ENCODE results near the gene RNF121.
"Not testable (repeated sequence)": the region's sequence is repeated elsewhere in the genome, so short reads cannot be mapped to it uniquely, and the experiment has no call there.

RNF121 gene

DNA sequence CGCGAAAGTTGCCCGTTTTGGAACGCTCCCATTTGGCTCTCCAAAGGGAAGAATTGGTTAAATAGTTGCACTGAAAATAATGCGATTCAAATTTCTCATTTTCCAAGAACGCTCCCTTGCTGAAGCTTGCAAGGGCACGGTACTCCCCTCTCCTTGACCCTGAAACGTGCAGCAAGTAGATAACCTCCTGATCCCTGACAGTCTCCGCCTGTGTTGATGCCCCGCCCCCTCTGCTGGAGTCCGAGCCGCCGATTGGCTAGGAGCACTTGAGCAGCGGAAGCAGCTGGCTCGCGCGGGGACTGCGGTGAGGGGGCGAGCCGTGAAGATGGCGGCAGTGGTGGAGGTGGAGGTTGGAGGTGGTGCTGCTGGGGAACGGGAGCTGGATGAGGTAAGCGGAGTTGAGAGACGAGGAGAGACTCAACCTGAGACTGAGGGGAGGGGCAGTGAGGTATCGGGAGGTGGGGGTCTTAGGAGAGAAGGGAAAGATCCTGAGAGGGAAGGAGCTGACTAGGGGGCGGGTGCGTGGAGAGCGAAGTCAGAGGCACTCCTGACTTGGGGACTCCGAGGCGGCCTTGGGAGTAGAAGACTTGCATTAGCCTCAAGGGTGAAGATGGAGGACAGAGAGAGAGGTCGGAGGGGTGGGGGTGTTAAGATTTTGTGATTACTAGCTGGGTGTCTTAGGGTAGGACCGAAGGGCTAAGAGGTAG lies at the start of gene RNF121:
Gene RNF121 (plus strand): TSS at position 310 of the 707 bp plus-strand sequence. CDS start 16 bp downstream, at position 326.
- peak; percentile 76 for DNase-seq (ENCODE audit: insufficient read length, low spot score)
- peak; percentile 96 for FAIRE-seq

DNA sequence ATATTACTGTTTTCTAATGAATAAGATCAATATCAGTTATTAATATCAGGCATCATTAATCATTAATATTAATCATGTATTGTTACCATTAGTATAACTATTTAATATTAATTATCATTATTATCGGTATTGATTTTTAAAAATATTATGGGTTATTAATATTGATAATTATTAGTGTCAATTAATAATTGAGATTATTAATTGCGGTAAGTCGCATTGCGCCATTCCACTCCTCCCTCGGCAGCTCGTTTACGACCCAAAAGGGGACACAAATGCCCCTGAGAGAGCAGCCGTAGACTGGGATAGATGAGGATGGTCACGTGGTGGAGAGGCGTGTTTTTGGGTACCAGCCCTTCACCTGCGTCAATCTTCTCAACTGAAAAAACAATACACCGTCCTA lies 43.0 kb upstream of the RNF121 start:
- not testable (repeated sequence) for DNase-seq (ENCODE audit: insufficient read length, low spot score); FAIRE-seq

DNA sequence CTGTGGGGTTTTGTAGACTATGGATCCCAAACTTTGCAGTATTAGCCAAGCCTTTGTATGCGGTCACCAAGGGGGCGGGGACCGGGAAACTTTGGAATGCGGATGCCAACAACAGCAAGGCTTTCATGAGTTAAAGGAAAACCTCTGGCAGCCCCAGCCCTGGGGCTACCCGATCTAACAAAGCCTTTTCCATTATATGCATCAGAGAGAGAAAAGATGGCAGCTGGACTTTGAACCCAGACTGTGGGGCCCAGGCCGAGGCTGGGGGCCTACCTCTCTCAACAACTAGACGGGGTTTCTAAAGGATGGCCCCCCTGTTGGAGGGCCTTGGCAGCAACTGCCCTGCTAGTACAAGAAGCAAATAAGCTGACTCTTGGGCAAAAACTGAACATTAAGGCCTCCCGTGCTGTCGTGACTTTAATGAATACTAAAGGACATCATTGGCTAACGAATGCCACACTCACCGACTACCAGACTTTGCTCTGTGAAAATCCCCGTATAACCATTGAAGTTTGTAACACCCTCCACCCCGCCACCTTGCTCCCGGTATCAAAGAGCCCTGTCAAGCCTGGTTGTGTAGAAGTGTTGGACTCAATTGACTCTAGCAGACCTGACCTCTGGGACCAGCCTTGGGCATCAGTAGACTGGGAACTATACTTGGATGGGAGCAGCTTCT lies 40.4 kb upstream of the RNF121 start:
- not testable (repeated sequence) for FAIRE-seq; DNase-seq (ENCODE audit: insufficient read length, low spot score)

DNA sequence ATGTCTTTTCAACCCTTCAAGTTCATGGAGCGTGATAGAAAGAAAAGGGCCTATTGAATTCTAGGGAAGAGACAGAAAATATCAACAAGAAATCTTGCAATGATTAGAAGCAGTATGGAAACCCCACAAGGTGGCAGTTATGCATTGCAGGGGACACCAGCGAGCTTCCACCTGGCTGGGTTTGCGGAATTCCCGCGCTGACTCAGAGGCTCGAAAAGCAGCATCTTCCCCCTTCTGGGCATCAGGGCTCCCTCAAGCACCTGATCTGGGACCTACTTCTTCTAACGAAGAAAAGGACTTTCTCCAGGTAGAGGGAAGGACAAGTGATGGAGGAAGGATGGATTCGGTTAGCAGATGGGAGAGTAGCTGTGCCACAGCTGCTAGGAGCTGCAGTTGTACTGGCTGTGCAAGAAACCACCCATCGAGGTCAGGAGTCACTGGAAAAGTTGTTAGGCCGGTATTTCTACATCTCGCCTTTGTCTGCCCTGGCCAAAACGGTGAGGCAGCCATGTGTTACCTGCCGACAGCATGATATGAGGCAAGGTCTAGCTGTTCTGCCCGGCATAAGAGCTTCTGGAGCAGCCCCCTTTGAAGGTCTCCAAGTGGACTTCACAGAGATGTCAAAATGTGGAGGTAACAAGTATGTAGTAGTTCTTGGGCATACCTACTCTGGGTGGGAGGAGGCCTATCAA lies 39.5 kb upstream of the RNF121 start:
- not testable (repeated sequence) for DNase-seq (ENCODE audit: insufficient read length, low spot score); FAIRE-seq

DNA sequence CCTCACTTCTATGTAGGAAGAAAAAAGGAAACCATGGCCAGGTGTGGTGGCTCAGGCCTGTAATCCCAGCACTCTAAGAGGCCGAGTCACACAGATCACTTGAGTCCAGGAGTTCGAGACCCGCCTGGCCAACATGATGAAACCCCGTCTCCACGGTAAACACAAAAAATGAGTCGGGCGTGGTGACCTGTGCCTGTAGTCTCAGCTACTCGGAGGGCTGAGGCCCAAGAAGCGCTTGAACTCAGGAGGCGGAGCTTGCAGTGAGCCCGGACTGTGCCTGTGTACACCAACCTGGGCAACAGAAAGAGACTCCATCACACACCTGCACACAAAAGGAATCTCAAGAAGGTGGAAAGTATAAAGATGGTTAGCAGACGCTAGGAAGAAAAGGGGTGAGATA lies 32.9 kb upstream of the RNF121 start:
- DNase-seq (ENCODE audit: insufficient read length, low spot score) (no peak), FAIRE-seq (no peak)

- not testable (repeated sequence) for FAIRE-seq; DNase-seq (ENCODE audit: insufficient read length, low spot score)
Observed at GRCh38 chr11:71901137-71901536, 27.7 kb upstream of the RNF121 start.

DNA sequence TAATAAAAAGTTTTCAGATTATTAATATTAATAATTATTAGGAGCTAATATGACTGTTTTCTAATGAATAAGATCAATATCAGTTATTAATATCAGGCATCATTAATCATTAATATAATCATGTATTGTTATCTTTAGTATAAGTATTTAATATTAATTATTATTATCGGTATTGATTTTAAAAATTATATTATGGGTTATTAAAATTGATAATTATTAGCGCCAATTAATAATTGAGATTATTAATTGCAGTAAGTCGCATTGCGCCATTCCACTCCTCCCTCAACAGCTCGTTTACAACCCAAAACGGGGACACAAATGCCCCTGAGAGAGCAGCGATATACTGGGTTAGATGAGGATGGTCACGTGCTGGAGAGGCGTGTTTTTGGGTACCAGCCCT lies 20.6 kb upstream of the RNF121 start:
- DNase-seq (ENCODE audit: insufficient read length, low spot score) = no peak

GRCh38 chr11:71910775-71911174 lies 18.1 kb upstream of the RNF121 start:
- not testable (repeated sequence) for DNase-seq (ENCODE audit: insufficient read length, low spot score); FAIRE-seq

More for the DNA sequence above, 20.6 kb upstream of the RNF121 start:
- FAIRE-seq = no peak

DNA sequence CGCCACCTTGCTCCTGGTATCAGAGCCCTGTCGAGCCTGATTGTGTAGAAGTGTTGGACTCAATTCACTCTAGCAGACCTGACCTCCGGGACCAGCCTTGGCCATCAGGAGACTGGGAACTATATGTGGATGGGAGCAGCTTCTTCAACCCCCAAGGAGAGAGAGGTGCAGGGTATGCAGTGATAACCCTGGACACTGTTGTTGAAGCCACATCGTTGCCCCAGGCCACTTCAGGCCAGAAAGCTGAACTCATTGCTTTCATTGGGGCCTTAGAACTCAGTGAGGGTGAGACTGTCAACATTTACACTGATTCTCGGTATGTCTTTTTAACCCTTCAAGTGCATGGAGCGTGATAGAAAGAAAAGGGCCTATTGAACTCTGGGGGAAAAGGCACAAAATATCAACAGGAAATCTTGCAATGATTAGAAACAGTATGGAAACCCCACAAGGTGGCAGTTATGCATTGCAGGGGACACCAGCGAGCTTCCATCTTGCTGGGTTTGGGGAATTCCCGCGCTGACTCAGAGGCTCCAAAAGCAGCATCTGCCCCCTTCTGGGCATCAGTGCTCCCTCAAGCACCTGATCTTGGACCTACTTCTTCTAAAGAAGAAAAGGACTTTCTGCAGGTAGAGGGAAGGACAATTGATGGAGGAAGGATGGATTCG lies 17.4 kb upstream of the RNF121 start:
- not testable (repeated sequence) for FAIRE-seq; DNase-seq (ENCODE audit: insufficient read length, low spot score)

DNA sequence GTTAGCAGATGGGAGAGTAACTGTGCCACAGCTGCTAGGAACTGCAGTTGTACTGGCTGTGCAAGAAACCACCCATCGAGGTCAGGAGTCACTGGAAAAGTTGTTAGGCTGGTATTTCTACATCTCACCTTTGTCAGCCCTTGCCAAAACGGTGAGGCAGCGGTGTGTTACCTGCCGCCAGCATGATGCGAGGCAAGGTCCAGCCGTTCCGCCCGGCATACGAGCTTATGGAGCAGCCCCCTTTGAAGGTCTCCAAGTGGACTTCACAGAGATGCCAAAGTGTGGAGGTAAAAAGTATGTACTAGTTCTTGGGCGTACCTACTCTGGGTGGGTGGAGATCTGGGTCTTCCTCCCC lies 16.9 kb upstream of the RNF121 start:
- not testable (repeated sequence) for DNase-seq (ENCODE audit: insufficient read length, low spot score); FAIRE-seq

DNA sequence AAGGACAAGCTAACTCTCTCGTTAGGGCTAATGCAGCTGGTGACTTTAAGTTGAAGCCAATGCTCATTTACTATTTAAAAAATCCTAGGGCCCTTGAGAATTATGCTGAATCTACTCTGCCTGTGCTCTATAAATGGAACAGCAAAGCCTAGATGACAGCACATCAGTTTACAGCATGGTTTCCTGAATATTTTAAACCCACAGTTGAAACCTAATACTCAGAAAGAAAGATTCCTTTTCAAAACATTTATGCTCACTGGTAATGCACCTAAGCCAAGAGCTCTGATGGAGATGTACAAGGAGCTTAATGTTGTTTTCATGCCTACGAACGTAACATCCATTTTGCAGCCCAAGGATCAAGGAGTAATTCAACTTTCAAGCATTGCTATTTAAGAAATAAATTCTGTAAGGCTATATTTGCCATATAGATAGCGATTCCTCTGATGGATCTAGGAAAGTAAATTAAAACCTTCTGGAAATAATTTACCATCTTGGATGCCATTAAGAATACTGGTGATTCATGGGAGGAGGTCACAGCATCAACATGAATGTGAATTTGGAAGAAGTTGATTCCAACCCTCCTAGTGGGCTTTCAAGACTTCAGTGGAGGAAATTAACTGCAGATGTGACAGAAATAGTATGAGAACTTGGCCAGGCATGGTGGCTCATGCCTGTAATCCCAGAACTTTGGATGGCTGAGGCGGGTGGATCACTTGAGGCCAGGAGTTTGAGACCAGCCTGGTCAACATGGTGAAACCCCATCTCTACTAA lies 14.9 kb upstream of the RNF121 start:
- DNase-seq (ENCODE audit: insufficient read length, low spot score) (no peak), FAIRE-seq (no peak)

DNA sequence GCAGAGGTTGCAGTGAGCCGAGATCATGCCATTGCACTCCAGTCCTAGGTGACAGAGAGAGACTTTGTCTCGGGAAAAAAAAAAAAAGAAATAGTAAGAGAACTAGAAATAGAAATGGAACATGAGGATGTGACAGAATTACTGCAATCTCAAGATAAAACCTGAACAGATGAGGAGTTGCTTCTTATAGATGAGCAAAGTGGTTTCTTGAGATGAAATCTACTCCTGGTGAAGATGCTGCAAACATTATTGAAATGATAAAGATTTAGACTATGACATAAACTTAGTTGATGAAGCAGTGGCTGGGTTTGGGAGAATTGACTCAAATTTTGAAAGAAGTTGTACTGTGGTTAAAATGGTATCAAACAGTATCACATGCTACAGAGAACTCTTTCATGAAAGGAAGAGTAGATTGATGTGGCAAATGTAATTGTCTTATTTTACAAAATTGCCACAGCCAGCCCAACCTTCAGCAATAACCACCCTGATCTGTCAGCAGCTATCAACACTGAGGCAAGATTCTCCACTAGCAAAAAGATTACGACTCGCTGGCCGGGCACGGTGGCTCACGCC lies 14.1 kb upstream of the RNF121 start:
- FAIRE-seq (no peak), DNase-seq (ENCODE audit: insufficient read length, low spot score) (no peak)

DNA sequence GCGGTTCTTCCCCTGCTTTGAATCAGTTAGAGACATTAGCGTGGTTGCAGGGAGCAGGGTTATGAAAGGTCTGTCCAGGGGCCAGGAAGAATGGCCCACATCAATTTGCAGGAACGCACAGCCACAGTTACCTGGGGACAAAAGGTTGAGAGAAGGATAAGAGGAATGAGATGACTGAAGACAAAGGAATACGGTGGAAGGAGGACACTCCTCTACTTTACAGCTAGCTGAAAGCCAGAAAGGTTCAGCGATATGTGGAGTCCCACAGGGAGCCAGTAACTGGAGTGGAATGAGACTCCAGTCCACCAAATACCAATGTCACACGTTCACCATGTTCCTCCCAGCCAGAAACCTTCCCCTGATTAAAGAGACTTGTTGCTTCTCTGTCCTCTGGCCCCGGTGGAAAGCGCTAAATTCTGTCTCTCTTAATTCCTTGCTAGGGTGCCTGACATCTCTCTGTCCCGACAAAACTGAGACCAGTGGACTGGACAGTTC lies 11.2 kb upstream of the RNF121 start:
- FAIRE-seq (no peak), DNase-seq (ENCODE audit: insufficient read length, low spot score) (no peak)

DNA sequence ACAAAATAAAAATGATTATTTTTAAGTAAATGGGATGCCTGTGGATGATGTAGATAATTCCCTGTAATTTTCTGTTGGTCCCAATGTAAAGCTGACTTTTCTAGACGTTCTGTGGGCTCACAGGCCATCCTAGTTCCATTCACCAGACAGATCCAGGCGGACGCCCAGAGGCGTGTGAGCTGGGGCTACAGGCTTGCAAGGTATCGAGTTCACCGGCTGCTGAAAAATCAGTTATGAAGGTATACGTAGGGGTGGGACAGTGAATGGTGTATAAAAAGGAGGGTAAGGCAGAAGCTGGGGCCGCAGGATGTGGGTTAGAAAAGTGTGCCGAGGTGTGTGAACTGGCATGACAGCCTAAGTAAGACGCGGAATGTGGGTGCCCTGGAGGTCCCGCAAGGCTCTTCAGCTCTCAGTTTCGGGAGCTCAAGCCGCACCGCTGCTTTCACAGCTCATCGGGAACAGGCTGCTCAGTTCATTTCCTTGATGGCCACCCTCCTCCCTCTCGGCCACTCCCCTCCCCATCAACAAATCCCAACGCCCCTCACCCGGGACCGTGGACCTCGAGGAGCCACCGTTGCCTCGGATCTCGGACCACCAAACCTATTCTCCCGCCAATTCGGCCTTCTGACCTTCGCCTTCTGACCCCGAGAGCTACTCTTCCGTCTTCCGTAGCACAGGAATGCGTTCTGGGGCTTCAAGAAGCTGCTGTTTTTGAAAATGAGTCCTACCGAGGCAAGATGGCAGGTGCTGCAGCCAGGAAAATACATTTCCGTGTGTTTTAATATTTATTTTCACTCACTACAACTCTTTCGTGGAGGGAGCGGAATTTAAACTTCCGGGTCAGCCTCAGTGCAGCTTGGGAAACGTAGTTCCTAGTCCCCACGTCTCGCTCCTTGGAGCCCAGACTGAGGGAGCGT lies 768 bp upstream of the RNF121 start, which contains the start of gene XNDC1N:
Gene XNDC1N (minus strand): TSS at position 775 of the 917 bp plus-strand sequence. CDS start 5,241 bp downstream, outside the sequence.
- no peak for FAIRE-seq
- peak; percentile 44 for DNase-seq (ENCODE audit: insufficient read length, low spot score)

DNA sequence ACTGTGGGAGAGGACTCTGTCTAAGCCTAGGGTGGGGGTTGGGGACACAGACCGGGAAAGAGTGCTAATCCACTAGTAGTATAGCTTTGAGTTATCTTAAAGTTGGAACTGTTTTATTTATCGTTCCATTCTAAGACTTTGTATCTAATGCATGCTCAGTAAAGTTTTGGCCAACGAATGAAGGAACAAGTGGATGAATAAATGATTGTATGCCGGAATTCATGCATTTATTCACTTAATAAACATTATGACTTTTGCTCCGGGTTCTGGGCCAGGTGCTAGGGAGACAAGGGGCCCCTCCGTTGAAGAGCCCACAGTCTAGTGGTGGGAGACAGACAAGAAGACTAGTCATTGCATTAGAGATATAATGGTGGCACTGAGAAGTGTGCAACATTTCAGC lies 645 bp downstream of the RNF121 start:
- DNase-seq (ENCODE audit: insufficient read length, low spot score) = no peak
- no peak for FAIRE-seq

DNA sequence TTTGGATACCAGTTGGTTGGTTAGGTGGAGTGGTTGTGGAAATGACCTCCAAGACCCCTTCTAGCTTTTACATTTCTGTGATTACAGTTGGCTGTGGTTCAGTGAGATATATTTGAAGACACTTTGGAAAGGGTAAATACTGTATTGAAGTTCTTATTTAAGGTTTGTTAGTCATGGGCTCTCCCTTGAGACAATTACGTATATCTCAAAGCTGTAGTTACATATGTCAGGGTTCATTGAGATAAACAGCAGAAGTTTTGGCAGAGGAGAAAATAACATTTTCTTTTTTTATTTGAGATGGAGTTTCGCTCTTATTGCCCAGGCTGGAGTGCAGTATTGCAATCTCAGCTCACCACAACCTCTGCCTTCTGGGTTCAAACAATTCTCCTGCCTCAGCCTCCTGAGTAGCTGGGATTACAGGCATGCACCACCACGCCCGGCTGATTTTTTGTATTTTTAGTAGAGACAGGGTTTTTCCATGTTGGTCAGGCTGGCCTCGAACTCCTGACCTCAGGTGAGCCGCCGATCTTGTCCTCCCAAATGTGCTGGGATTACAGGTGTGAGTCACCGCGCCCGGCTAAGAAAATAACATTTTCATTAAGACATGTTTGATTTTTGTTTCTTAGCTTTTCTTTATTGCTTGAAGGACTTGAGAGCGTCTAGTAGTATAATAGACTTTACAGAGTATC lies 1.9 kb downstream of the RNF121 start:
- DNase-seq (ENCODE audit: insufficient read length, low spot score) (no peak), FAIRE-seq (no peak)

GRCh38 chr11:71931245-71931602 lies 2.4 kb downstream of the RNF121 start:
- DNase-seq (ENCODE audit: insufficient read length, low spot score) = no peak
- FAIRE-seq = no peak
